HepG2 (cell line): ENCODE data around the gene TTBK1. TPM values are rescaled to one million over a fixed set of nuclear protein-coding genes. Genes with fewer than 3 reads are reported as not detected.

Source experiments
- KAT7 ChIP-seq: IDR thresholded peaks from 2 replicates; pipeline ENCODE4 v1.6.1; 2018; ENCODE audit warnings: borderline replicate concordance, missing compliant biosample characterization
- KDM1A ChIP-seq: IDR thresholded peaks from 2 replicates; pipeline ENCODE4 v1.6.1; 2016; ENCODE audit warnings: missing compliant biosample characterization
- PAX8 ChIP-seq: sonication (generic); formaldehyde crosslinking; IDR thresholded peaks from 2 replicates; pipeline ENCODE4 v1.8.0; 2022; ENCODE audit warnings: mild to moderate bottlenecking, missing genetic modification reagents, borderline replicate concordance
- PITX1 ChIP-seq: sonication (generic); formaldehyde crosslinking; IDR thresholded peaks from 2 replicates; pipeline ENCODE4 v1.5.1; 2020; ENCODE audit warnings: mild to moderate bottlenecking, missing genetic modification reagents
- SATB2 ChIP-seq: sonication (generic); formaldehyde crosslinking; IDR thresholded peaks from 2 replicates; pipeline ENCODE4 v1.5.0; 2020; ENCODE audit warnings: missing genetic modification reagents
- THAP11 ChIP-seq: IDR thresholded peaks from 2 replicates; pipeline ENCODE4 v1.6.1; 2016; ENCODE audit warnings: missing biosample characterization, missing genetic modification reagents
- ZNF446 ChIP-seq: sonication (generic); formaldehyde crosslinking; IDR thresholded peaks from 2 replicates; pipeline ENCODE4 v1.5.0; 2020; ENCODE audit warnings: mild to moderate bottlenecking, missing genetic modification reagents
- ZNF747 ChIP-seq: sonication (generic); formaldehyde crosslinking; IDR thresholded peaks from 2 replicates; pipeline ENCODE4 v1.8.1; 2023; ENCODE audit warnings: missing genetic modification reagents, mild to moderate bottlenecking, borderline replicate concordance
- polyA plus RNA-seq, 8 experiments: library from polyadenylated mRNA; depleted of rRNA in 3 of 8; stranded (reverse) in 7 of 8; unstranded in 1 of 8; fragments of >200 nt; fragmentation: Illumina TruSeq in 4 of 8; extraction: Trizol in 4 of 8; gene quantifications; 2 replicates each; pipeline versions ENCODE4 v1.2.1 to v1.2.3, GENCODE V29; 2011 to 2016; ENCODE audit warnings: low read depth in 4 of 8, missing spikeins in 1 of 8, mixed read lengths in 1 of 8; ENCODE audit not compliant: insufficient read depth in 1 of 8
- total RNA-seq, 5 experiments: library from RNA; depleted of rRNA; stranded (reverse); fragments of >200 nt; fragmentation: Illumina TruSeq; extraction: Trizol; gene quantifications; 2 replicates each; pipeline ENCODE4 v1.2.3, GENCODE V29; 2016; ENCODE audit warnings: low read depth in 1 of 5
- TF ChIP-seq, protein P1 (sequence below), 2 experiments: sonication (generic) in 1 of 2; formaldehyde crosslinking in 1 of 2; IDR thresholded peaks; 2 replicates each; pipeline versions ENCODE4 v1.6.1 to v1.9.0; 2014 to 2022; ENCODE audit warnings: antibody characterized with exemption in 1 of 2, borderline replicate concordance in 1 of 2, inconsistent platforms in 1 of 2, low read depth in 1 of 2, missing genetic modification reagents in 1 of 2
- TF ChIP-seq, protein P2 (sequence below): sonication (generic); formaldehyde crosslinking; IDR thresholded peaks from 2 replicates; pipeline ENCODE4 v1.5.0; 2020; ENCODE audit warnings: missing genetic modification reagents
- TF ChIP-seq, protein P3 (sequence below): sonication (generic); formaldehyde crosslinking; IDR thresholded peaks from 2 replicates; pipeline ENCODE4 v1.8.0; 2022; ENCODE audit warnings: missing genetic modification reagents, mild to moderate bottlenecking, moderate library complexity, borderline replicate concordance
- TF ChIP-seq, protein P4 (sequence below): sonication (generic); formaldehyde crosslinking; IDR thresholded peaks from 2 replicates; pipeline ENCODE4 v1.8.0; 2022; ENCODE audit warnings: mild to moderate bottlenecking, missing genetic modification reagents; ENCODE audit not compliant: insufficient replicate concordance
- TF ChIP-seq, protein P5 (sequence below): sonication (generic); formaldehyde crosslinking; IDR thresholded peaks from 2 replicates; pipeline ENCODE4 v1.5.0; 2020; ENCODE audit warnings: missing genetic modification reagents
- TF ChIP-seq, protein P6 (sequence below): IDR thresholded peaks from 2 replicates; pipeline ENCODE4 v1.6.1; 2016; ENCODE audit warnings: mild to moderate bottlenecking

Gene TTBK1
- total and polyA plus RNA-seq, 2 of the 13 experiments (the other 11 are each of a cell fraction or from before 2014, with no cell fraction given): 0.24 to 0.33 TPM

DNA sequence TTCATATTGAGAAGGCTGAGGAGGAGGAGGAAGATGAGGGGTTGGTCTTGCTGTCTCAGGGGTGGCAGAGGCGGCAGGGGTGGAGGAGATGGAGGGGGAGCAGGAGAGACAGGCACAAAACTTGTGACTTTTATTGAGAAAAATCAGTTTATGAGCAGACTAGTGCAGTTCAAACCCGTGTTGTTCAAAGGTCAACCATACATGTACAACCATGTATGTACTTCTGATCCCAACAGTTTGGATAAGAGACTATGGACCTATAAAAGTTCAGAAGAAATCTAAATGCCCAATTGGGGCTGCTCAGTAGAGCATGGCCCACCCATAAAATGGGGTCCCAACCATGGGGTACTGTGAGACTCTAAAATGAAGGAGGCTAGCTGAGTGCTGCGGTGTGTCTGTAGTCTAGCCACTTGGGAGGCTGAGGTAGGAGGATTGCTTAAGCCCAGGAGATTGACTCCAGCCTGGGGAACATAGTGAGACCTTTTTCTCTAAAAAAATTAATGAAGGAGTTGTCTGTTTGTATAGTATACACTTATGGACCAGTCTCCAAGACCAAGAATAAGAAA, 47.1 kb downstream of the TTBK1 start (continued):
- TF ChIP-seq, protein P1, sequence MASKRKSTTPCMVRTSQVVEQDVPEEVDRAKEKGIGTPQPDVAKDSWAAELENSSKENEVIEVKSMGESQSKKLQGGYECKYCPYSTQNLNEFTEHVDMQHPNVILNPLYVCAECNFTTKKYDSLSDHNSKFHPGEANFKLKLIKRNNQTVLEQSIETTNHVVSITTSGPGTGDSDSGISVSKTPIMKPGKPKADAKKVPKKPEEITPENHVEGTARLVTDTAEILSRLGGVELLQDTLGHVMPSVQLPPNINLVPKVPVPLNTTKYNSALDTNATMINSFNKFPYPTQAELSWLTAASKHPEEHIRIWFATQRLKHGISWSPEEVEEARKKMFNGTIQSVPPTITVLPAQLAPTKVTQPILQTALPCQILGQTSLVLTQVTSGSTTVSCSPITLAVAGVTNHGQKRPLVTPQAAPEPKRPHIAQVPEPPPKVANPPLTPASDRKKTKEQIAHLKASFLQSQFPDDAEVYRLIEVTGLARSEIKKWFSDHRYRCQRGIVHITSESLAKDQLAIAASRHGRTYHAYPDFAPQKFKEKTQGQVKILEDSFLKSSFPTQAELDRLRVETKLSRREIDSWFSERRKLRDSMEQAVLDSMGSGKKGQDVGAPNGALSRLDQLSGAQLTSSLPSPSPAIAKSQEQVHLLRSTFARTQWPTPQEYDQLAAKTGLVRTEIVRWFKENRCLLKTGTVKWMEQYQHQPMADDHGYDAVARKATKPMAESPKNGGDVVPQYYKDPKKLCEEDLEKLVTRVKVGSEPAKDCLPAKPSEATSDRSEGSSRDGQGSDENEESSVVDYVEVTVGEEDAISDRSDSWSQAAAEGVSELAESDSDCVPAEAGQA (IDR thresholded peaks at IDR 0.05; ENCODE audit: low read depth): no peak
- TF ChIP-seq, protein P1 (CRISPR knock-in tag; IDR thresholded peaks at IDR 0.05; ENCODE audit: borderline replicate concordance): no peak
- TF ChIP-seq, protein P2, sequence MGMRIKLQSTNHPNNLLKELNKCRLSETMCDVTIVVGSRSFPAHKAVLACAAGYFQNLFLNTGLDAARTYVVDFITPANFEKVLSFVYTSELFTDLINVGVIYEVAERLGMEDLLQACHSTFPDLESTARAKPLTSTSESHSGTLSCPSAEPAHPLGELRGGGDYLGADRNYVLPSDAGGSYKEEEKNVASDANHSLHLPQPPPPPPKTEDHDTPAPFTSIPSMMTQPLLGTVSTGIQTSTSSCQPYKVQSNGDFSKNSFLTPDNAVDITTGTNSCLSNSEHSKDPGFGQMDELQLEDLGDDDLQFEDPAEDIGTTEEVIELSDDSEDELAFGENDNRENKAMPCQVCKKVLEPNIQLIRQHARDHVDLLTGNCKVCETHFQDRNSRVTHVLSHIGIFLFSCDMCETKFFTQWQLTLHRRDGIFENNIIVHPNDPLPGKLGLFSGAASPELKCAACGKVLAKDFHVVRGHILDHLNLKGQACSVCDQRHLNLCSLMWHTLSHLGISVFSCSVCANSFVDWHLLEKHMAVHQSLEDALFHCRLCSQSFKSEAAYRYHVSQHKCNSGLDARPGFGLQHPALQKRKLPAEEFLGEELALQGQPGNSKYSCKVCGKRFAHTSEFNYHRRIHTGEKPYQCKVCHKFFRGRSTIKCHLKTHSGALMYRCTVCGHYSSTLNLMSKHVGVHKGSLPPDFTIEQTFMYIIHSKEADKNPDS (CRISPR knock-in tag): no peak
- TF ChIP-seq KAT7 (CRISPR knock-in tag) (no peak), ZNF747 (CRISPR knock-in tag) (no peak), PITX1 (CRISPR knock-in tag) (no peak), KDM1A (CRISPR knock-in tag) (peak; percentile 24; the same call in 1 of the 2 replicates), PAX8 (CRISPR knock-in tag) (no peak), SATB2 (no peak), THAP11 (no peak), ZNF446 (no peak)
- TF ChIP-seq, protein P3, sequence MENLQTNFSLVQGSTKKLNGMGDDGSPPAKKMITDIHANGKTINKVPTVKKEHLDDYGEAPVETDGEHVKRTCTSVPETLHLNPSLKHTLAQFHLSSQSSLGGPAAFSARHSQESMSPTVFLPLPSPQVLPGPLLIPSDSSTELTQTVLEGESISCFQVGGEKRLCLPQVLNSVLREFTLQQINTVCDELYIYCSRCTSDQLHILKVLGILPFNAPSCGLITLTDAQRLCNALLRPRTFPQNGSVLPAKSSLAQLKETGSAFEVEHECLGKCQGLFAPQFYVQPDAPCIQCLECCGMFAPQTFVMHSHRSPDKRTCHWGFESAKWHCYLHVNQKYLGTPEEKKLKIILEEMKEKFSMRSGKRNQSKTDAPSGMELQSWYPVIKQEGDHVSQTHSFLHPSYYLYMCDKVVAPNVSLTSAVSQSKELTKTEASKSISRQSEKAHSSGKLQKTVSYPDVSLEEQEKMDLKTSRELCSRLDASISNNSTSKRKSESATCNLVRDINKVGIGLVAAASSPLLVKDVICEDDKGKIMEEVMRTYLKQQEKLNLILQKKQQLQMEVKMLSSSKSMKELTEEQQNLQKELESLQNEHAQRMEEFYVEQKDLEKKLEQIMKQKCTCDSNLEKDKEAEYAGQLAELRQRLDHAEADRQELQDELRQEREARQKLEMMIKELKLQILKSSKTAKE: no peak
- TF ChIP-seq, protein P4, sequence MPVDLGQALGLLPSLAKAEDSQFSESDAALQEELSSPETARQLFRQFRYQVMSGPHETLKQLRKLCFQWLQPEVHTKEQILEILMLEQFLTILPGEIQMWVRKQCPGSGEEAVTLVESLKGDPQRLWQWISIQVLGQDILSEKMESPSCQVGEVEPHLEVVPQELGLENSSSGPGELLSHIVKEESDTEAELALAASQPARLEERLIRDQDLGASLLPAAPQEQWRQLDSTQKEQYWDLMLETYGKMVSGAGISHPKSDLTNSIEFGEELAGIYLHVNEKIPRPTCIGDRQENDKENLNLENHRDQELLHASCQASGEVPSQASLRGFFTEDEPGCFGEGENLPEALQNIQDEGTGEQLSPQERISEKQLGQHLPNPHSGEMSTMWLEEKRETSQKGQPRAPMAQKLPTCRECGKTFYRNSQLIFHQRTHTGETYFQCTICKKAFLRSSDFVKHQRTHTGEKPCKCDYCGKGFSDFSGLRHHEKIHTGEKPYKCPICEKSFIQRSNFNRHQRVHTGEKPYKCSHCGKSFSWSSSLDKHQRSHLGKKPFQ (CRISPR knock-in tag): no peak
- TF ChIP-seq, protein P5, sequence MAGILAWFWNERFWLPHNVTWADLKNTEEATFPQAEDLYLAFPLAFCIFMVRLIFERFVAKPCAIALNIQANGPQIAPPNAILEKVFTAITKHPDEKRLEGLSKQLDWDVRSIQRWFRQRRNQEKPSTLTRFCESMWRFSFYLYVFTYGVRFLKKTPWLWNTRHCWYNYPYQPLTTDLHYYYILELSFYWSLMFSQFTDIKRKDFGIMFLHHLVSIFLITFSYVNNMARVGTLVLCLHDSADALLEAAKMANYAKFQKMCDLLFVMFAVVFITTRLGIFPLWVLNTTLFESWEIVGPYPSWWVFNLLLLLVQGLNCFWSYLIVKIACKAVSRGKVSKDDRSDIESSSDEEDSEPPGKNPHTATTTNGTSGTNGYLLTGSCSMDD (CRISPR knock-in tag): no peak
- TF ChIP-seq, protein P6, sequence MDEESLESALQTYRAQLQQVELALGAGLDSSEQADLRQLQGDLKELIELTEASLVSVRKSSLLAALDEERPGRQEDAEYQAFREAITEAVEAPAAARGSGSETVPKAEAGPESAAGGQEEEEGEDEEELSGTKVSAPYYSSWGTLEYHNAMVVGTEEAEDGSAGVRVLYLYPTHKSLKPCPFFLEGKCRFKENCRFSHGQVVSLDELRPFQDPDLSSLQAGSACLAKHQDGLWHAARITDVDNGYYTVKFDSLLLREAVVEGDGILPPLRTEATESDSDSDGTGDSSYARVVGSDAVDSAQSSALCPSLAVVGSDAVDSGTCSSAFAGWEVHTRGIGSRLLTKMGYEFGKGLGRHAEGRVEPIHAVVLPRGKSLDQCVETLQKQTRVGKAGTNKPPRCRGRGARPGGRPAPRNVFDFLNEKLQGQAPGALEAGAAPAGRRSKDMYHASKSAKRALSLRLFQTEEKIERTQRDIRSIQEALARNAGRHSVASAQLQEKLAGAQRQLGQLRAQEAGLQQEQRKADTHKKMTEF (CRISPR knock-in tag): no peak
